Measurements from ENCODE around the gene HYAL2.

Gene HYAL2

DNA sequence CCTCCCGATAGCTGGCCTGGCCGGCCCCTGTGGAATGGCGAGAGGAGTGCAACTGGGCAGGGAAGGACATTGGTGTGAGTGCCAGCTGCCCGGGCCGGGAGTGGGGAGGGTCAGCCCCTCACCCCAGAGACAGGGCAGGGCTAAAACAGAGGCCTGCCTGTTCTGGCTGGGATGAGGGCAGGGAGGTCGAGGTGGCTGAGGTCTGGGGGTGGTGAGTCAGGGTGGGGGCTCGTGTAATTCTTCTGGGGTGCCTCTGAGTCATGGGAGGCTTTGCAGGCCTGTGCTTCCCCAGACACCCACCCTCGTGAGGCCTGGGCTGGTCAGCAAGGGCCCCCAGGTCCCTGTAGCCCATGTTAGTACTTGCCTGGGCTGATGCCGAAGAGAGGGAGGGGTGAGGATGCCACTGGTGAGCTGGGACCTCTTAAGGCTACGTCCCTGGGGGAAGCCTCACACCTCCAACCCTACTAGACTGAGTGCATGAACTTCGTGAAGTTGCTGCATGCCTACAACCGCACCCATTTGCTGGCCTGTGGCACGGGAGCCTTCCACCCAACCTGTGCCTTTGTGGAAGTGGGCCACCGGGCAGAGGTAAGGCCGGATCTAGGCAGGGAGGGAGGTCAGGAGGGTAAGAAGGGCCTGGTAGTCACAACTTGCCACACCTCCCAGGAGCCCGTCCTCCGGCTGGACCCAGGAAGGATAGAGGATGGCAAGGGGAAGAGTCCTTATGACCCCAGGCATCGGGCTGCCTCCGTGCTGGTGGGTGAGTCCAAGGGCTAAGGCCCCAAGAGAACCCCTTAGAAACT lies 51.9 kb downstream of the HYAL2 start:
- no peak for DNase-seq (ENCODE audit: low spot score)

DNA sequence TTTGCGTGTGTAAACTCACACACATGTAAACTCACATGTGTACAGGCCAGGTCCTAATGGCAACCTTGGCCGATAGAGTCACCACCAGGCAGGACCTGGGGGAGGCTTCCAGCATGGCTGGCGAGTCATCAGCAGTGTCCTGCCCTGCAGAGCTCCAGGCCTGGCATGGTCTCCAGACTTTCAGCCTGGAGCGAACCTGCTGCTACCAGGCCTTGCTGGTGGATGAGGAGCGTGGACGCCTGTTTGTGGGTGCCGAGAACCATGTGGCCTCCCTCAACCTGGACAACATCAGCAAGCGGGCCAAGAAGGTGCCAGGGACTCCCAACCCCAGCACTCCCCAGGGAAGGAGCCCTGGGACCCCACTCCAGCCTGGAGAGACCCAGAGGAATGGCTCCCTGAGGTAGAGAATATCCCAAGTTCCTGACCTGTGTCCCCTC lies 52.5 kb downstream of the HYAL2 start:
- no peak for DNase-seq (ENCODE audit: low spot score)

DNA sequence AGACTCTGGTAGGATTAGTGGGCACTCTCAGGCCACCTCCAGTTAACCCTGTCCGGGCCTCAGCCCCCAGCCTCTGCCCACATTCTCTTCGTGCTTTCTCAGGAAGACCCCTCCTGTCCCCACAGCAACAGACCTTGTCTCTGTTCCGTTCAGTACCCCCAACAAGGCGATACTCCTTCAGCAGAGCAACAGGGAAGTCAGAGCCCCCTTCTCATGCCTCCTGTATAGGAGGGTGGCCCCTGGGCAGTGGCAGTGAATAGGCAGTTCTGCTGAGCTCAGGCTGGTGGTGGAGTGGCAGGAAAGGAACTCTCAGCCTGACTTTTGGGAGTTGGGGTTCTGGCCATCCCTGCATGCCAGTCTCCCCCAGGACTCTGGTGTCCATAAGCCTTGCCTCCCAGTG lies 53.1 kb downstream of the HYAL2 start:
- no peak for DNase-seq (ENCODE audit: low spot score)

DNA sequence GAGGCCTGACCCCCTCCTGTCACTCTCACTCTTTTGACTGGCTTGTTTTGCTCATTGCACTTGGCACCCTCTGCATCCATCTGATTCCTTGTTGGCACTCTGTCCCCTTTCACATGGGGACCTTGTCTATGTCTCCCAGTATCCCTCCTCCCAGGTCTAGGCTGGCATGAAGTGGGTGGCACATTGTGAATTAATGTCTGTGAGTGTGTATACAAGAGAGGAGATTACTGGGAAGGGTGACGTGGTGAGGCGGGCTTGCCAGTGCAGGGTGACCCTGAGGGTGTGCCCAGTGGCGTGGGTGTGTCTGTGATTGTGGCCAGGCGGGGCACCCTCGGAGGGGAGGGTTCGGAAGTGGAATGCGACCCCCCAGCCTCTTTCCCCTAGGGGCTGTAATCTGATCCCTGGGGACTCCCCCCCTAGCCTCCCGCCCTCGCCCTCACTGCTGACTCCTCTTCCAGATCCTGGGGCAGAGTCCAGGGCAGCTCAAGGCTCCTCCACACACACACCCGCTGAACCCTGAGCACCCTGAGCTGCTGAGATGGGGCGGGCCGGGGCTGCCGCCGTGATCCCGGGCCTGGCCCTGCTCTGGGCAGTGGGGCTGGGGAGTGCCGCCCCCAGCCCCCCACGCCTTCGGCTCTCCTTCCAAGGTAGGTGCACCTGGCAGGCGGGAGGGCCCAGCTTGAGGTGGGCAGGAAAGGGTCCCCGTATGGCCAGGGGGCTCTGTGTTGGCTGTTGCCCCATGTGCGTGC lies 53.7 kb downstream of the HYAL2 start, which contains the start of gene SEMA3B:
Gene SEMA3B (plus strand): TSS at position 445 of the 749 bp plus-strand sequence. CDS start 94 bp downstream, at position 539.
- DNase-seq (ENCODE audit: low spot score) = no peak

DNA sequence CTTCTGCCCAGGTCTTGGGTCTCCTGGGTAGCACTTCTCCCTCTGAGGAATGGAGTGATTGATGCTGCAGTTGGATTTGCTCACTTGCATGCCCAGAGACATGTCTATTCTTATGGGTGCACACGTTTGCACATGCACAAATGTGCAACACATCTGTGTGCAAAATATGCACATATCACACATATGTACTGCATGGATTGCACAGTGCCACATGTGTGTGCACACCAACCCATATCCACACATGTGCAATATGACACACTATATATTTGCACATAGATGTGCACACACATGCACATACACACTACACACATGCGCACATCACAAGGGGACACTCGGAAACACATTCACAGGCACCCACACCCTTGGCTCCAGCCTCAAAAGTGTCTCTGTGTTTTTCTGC lies 54.3 kb downstream of the HYAL2 start:
- no peak for DNase-seq (ENCODE audit: low spot score)

Measured in globus pallidus (tissue), 1 donor.